NOMO-1 treated with DMSO at 0.1 percent for 48 hours (cell line): ENCODE measurements around the gene SLC39A6.
"Not testable (repeated sequence)": the region's sequence is repeated elsewhere in the genome, so short reads cannot be mapped to it uniquely, and the experiment has no call there.

Experiments
- DNase-seq: peaks from one replicate; lab custom pipeline; 2025; ENCODE audit not compliant: unreplicated experiment; lab: John Stamatoyannopoulos, UW

Gene SLC39A6

GRCh38 chr18:36104749-36105148 lies 24.4 kb downstream of the SLC39A6 start:
- DNase-seq: no peak

DNA sequence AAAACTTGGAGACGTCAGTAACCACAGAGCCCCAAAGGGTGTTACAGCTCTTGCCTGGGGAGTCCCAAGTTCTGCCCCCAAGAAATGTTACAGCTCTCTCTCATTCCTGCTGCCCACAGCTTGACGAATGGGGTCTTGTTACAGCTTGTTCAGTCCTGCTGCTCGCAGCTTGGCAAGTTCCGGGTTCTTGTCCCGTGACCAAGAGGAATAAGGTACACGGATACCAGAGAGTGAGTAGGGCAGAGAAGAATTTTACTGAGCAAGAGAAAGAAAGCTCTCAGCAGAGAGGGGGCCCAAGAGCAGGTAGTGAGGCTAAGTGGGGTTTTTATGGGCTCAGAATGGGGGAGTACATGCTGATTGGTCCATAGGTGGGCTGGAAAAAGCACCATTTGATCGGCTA lies 27.2 kb downstream of the SLC39A6 start:
- DNase-seq: no peak

- no peak for DNase-seq
Observed at GRCh38 chr18:36099311-36099710, 29.8 kb downstream of the SLC39A6 start.

DNA sequence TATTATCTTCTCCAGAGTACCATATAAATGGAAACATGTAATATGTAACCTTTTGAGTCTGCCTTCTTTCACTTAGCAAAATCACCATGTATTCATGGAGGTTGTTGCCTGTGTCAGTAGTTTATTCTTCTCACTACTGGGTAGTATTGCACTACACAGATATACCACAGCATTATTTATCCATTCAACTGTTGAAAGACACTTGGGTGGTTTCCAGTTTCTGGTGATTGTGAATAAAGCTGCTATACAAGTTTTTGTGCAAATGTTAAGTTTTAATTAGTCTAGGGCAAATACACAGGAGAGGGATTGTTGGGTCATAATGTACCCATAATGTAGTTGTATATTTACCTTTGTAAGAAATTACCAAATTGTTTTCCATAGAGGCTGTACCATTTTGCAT lies 32.2 kb downstream of the SLC39A6 start:
- no peak for DNase-seq

- peak; percentile 43 for DNase-seq
Observed at GRCh38 chr18:36095936-36096519, 33.1 kb downstream of the SLC39A6 start.

DNA sequence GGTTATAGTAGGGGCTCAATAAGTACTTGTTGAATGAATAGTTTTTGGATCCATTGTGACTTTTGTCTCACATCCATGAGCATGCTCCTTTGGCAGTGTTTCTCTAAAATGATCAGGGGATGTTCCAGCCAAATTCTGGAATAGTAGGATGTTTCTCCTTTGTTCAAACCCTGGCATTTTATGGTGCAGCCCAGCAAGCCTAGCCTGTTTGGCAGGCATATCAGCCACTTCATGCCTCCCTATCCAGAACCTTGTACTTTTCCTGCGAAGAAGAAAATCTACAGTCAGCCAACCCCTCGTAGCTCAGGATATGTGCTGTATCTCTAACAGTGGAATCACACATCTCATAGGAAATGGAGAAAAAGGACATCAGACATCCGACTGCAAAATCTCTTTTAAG lies 34.7 kb downstream of the SLC39A6 start:
- no peak for DNase-seq

DNA sequence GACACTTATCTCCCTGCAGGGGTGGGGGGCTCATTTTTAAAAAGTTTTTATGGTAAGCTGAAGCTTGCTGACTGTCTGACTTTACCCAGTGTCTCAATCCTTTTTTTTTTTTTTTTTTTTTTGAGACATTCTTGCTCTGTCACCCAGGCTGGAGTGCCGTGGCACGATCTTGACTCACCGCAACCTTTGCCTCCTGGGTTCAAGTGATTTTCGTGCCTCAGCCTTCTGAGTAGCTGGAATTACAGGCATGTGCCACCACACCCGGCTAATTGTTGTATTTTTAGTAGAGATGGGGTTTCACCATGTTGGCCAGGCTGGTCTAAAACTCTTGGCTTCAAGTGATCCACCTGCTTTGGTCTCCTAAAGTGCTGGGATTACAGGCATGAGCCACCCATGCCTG lies 37.0 kb downstream of the SLC39A6 start:
- DNase-seq: not testable (repeated sequence)

DNA sequence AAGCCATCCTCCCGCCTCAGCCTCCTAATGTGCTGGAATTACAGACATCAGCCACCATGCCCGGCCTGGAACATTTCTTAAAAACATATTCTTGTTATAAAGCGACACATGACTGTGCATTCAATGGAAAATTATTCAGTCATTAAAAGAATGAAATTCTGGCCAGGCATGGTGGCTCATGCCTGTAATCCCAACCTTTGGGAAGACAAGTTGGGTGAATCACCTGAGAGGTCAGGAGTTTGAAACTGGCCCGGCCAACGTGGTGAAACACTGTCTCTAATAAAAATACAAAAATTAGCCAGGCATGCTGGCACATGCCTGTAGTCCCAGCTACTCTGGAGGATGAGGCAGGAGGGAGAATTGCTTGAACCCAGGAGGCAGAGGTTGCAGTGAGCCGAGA lies 40.1 kb downstream of the SLC39A6 start:
- no peak for DNase-seq

- no peak for DNase-seq
Observed at GRCh38 chr18:36088256-36088655, 40.9 kb downstream of the SLC39A6 start.

- no peak for DNase-seq
Observed at GRCh38 chr18:36086186-36086585, 43.0 kb downstream of the SLC39A6 start.

DNA sequence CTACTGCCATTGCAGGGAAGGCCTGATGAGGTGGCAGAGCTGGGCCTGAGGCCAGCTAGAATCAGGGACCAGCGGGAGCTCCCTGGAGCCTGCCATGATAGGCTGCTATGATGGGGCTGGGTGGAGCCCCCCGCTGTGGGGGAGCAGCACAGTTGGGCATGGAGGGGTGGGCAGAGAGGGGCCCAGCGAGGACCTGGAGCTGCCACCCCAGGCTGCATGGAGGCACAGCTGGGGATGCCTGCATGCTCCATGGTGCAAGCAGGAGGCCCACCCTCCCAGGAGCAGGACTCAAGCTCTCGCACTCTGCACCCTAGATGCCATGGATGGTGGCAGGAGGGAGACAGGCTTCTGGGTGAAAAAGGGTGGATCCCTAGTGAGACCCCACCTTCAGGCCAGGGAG lies 43.9 kb downstream of the SLC39A6 start:
- no peak for DNase-seq

DNA sequence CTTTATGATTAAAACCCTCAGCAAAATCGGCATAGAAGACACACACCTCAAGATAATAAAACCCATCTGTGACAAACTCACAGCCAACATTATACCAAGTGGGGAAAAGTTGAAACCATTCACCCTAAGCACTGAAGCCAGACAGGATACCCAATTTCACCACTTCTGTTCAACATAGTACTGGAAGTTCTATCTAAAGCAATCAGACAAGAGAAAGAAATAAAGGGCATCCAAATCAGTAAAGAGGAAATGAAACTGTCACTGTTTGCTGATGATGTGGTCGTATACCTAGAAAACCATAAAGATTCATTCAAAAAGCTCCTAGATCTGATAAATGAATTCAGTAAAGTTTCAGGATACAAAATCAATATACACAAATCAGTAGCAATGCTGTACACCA lies 45.4 kb downstream of the SLC39A6 start:
- peak; percentile 15 for DNase-seq

- DNase-seq: not testable (repeated sequence)
Observed at GRCh38 chr18:36081118-36081517, 48.0 kb downstream of the SLC39A6 start.

- no peak for DNase-seq
Observed at GRCh38 chr18:36078751-36079529, 50.2 kb downstream of the SLC39A6 start.

GRCh38 chr18:36077764-36078163 lies 51.4 kb downstream of the SLC39A6 start:
- not testable (repeated sequence) for DNase-seq

GRCh38 chr18:36075862-36076587 lies 53.1 kb downstream of the SLC39A6 start:
- DNase-seq: peak; percentile 50

- DNase-seq: no peak
Observed at GRCh38 chr18:36074435-36074834, 54.7 kb downstream of the SLC39A6 start.

- no peak for DNase-seq
Observed at GRCh38 chr18:36073676-36074075, 55.5 kb downstream of the SLC39A6 start.

DNA sequence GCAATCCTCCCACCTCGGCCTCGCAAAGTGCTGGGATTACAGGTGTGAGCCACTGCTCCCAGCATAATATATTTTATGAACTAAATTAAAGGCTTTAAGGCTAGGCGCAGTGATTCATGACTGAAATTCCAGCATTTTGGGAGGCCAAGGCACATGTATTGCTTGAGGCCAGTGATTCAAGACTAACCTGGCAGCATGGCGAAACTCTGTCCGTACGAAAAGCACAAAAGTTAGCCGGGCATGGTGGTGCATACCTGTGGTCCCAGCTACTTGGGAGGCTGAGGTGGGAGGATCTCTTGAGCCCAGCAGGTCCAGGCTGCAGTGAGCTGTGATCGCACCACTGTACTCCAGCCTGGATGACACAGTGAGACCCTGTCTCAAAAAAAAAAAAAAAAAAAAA lies 56.7 kb downstream of the SLC39A6 start:
- not testable (repeated sequence) for DNase-seq

DNA sequence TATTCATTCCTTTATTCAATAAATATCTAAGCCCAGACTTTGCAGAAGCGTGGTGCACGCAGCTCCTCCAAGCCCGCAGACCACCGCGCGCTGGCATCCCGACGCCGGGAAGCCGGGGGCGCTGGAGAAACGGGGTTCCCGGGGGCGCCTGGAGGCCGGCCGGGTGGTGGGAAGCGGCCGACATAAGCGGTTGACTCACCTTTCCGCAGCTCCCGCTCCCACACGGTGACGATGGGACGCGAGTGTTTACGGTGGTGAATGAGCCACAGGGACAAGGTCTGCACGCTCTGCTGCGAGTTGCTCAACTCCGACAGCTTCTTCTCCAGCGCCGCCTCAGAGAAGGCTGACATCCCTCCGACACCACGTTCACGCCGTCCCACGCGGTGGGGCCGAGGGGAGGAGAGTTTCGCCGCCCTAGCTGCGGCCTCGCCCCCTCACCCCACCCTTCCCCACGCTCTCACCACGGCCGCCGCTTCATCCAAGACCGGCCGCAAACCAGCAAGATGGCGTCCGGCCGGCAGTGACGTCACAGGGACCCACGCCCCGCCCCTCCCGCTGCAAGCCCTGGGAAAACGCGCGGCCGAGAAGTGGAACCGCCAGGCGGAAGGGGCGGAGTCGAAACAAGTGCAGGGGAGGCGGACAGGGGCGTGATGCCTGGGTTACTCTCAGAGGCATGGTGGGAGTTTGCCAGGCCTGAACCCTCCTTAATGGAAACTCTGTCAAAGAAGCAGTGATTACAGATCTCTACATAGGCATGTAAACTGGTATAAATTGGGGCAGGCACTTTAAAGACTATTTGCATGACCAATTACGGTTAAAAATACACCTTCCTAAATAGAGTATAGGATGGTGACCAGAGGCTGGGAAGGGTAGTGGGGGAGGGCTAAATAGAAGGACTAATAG lies 61.8 kb downstream of the SLC39A6 start, which contains the start of gene RPRD1A:
TSS of gene RPRD1A (minus strand) at position 505 of the 903 bp plus-strand sequence. CDS start at position 350, 155 bp downstream.
- peak; percentile 95 for DNase-seq

DNA sequence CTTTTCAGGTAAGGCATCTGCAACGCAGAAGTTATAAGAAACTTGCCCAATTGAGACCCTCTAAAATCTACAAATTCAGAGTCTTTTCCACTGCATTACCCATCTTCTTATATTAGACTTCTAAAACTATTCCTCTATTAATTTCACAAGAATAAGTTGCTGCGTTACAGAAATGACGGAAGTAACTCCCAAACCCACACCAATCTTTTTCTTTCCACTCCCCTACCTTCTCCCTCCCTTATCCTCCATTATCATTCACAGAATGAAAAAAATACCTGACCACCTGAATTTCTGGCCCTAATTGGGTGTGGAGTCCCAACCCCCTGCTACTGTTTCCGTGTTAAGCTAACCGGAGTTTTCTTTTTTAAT lies 62.5 kb downstream of the SLC39A6 start:
- no peak for DNase-seq
